Testis (tissue), 2 donors: ENCODE data around the gene FAM171A2.

Experiments
- POLR2A ChIP-seq: fragments of 450-650 bp; IDR thresholded peaks from one replicate; pipeline ENCODE4 v1.6.1; 2017; ENCODE audit warnings: antibody characterized with exemption, mild to moderate bottlenecking, moderate library complexity
- TF ChIP-seq, protein P1 (sequence below), 3 experiments: fragments of 450-650 bp in 2 of 3; fragments of 200-600 bp in 1 of 3; sonication (generic) in 1 of 3; IDR thresholded peaks; one replicate each; pipeline ENCODE4 v1.5.1; 2016 to 2019; ENCODE audit warnings: antibody characterized with exemption in 3 of 3, mild to moderate bottlenecking in 2 of 3, moderate library complexity in 1 of 3

DNA sequence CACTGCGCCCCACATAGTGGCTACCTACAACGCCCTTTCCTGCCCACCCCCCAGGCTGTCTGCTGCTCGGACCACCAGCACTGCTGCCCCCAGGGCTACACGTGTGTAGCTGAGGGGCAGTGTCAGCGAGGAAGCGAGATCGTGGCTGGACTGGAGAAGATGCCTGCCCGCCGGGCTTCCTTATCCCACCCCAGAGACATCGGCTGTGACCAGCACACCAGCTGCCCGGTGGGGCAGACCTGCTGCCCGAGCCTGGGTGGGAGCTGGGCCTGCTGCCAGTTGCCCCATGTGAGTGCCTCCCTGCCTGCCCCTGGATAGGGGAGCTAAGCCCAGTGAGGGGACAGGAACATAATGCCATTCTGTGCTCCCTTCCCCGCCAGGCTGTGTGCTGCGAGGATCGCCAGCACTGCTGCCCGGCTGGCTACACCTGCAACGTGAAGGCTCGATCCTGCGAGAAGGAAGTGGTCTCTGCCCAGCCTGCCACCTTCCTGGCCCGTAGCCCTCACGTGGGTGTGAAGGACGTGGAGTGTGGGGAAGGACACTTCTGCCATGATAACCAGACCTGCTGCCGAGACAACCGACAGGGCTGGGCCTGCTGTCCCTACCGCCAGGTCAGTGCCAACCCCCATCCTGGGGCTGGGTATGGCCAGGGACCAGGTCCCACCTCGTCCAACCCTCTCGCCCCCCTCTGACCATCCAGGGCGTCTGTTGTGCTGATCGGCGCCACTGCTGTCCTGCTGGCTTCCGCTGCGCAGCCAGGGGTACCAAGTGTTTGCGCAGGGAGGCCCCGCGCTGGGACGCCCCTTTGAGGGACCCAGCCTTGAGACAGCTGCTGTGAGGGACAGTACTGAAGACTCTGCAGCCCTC lies 11.5 kb downstream of the FAM171A2 start:
- TF ChIP-seq POLR2A = no peak
- TF ChIP-seq, protein P1, sequence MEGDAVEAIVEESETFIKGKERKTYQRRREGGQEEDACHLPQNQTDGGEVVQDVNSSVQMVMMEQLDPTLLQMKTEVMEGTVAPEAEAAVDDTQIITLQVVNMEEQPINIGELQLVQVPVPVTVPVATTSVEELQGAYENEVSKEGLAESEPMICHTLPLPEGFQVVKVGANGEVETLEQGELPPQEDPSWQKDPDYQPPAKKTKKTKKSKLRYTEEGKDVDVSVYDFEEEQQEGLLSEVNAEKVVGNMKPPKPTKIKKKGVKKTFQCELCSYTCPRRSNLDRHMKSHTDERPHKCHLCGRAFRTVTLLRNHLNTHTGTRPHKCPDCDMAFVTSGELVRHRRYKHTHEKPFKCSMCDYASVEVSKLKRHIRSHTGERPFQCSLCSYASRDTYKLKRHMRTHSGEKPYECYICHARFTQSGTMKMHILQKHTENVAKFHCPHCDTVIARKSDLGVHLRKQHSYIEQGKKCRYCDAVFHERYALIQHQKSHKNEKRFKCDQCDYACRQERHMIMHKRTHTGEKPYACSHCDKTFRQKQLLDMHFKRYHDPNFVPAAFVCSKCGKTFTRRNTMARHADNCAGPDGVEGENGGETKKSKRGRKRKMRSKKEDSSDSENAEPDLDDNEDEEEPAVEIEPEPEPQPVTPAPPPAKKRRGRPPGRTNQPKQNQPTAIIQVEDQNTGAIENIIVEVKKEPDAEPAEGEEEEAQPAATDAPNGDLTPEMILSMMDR (IDR thresholded peaks at IDR 0.05) = no peak
